Lower leg skin (tissue), 3 donors: ENCODE results near the gene ZNF385A.

ENCODE experiments used
- POLR2A ChIP-seq, 2 donors: fragments of 450-650 bp; IDR thresholded peaks; one replicate each; pipeline ENCODE4 v1.6.1; 2016 to 2017; ENCODE audit warnings: antibody characterized with exemption in 2 of 2, mild to moderate bottlenecking in 1 of 2, moderate library complexity in 1 of 2
- TF ChIP-seq, protein P1 (sequence below), 3 donors: fragments of 450-650 bp; IDR thresholded peaks; one replicate each; pipeline ENCODE4 v1.5.1; 2016; ENCODE audit warnings: antibody characterized with exemption in 3 of 3, mild to moderate bottlenecking in 3 of 3, moderate library complexity in 2 of 3

DNA sequence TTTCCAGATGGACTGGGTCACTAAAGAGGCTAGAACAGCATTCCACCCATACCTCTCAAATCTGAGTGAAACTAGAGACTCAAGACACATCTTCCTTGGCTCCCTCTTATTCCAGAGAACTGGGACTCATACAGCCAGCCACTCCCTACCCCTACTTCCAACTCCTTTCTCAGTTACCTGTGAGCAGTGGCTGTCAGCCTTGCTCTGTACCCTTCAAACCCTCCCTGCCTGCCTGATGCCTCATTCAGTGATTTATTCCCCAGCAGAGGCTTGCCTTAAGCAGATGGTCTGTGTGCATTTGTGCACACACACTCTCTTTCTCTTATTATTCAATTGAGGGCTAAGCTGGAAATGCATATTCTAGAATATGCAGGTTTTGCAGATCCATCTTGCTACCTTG is 34.9 kb downstream of the ZNF385A start:
- TF ChIP-seq, protein P1, sequence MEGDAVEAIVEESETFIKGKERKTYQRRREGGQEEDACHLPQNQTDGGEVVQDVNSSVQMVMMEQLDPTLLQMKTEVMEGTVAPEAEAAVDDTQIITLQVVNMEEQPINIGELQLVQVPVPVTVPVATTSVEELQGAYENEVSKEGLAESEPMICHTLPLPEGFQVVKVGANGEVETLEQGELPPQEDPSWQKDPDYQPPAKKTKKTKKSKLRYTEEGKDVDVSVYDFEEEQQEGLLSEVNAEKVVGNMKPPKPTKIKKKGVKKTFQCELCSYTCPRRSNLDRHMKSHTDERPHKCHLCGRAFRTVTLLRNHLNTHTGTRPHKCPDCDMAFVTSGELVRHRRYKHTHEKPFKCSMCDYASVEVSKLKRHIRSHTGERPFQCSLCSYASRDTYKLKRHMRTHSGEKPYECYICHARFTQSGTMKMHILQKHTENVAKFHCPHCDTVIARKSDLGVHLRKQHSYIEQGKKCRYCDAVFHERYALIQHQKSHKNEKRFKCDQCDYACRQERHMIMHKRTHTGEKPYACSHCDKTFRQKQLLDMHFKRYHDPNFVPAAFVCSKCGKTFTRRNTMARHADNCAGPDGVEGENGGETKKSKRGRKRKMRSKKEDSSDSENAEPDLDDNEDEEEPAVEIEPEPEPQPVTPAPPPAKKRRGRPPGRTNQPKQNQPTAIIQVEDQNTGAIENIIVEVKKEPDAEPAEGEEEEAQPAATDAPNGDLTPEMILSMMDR (IDR thresholded peaks at IDR 0.05): no peak
- no peak for TF ChIP-seq POLR2A (IDR thresholded peaks at IDR 0.05)
